ENCODE results near the gene SLC16A10.
"Not testable (repeated sequence)": the region's sequence is repeated elsewhere in the genome, so short reads cannot be mapped to it uniquely, and the experiment has no call there.

GRCh38 chr6:111131018-111131417 lies 43.7 kb downstream of the SLC16A10 start:
- not testable (repeated sequence) for TF ChIP-seq ATF2 (IDR thresholded peaks at IDR 0.05; ENCODE audit: low read length); RXRA (IDR thresholded peaks at IDR 0.05; ENCODE audit: insufficient read depth, low read depth, low read length); JUN (IDR thresholded peaks at IDR 0.05; ENCODE audit: low read depth, low read length); SIN3A (conservative IDR thresholded peaks at IDR 0.05 in 1 of 2, IDR thresholded peaks at IDR 0.05 in 1 of 2; ENCODE audit: low read depth in 1 of 2, low read length in 2 of 2); EP300 (IDR thresholded peaks at IDR 0.05; ENCODE audit: borderline replicate concordance in 1 of 2, low read depth in 2 of 2, low read length in 2 of 2); POLR2AphosphoS5 (IDR thresholded peaks at IDR 0.05; ENCODE audit: low read depth, low read length); EZH2 (IDR thresholded peaks at IDR 0.05; ENCODE audit: low read depth, low read length, severe bottlenecking); RAD21 (IDR thresholded peaks at IDR 0.05 in 1 of 2, conservative IDR thresholded peaks at IDR 0.05 in 1 of 2; ENCODE audit: low read depth in 2 of 2, low read length in 2 of 2); SP2 (IDR thresholded peaks at IDR 0.05; ENCODE audit: low read length); BRCA1 (IDR thresholded peaks at IDR 0.05; ENCODE audit: low read depth, low read length)
- TF ChIP-seq, protein P1, sequence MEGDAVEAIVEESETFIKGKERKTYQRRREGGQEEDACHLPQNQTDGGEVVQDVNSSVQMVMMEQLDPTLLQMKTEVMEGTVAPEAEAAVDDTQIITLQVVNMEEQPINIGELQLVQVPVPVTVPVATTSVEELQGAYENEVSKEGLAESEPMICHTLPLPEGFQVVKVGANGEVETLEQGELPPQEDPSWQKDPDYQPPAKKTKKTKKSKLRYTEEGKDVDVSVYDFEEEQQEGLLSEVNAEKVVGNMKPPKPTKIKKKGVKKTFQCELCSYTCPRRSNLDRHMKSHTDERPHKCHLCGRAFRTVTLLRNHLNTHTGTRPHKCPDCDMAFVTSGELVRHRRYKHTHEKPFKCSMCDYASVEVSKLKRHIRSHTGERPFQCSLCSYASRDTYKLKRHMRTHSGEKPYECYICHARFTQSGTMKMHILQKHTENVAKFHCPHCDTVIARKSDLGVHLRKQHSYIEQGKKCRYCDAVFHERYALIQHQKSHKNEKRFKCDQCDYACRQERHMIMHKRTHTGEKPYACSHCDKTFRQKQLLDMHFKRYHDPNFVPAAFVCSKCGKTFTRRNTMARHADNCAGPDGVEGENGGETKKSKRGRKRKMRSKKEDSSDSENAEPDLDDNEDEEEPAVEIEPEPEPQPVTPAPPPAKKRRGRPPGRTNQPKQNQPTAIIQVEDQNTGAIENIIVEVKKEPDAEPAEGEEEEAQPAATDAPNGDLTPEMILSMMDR (IDR thresholded peaks at IDR 0.05; ENCODE audit: control extremely low read depth in 1 of 3, insufficient read depth in 1 of 3, low read depth in 1 of 3, low read length in 3 of 3), result not testable (repeated sequence)
